ENCODE data around the gene PEX13.

The PEX13 gene

DNA sequence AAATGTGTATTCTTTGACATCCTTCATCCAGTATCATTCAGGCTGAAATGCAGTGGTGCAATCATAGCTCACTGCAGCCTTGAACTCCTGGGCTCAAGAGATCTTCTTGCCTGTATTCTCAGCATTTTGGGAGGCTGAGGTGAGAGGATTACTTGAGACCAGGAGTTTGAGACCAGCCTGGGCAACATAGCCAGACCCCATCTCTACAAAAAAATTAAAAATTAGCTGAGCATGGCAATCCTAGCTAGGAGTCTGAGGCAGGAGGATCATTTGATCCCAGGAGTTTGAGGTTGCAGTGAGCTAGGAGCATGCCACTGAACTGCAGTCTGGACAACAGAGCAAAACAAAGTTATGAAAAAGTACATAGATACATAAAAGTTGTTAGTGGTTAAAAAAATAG lies 72.3 kb downstream of the PEX13 start:
- DNase-seq: no peak

DNA sequence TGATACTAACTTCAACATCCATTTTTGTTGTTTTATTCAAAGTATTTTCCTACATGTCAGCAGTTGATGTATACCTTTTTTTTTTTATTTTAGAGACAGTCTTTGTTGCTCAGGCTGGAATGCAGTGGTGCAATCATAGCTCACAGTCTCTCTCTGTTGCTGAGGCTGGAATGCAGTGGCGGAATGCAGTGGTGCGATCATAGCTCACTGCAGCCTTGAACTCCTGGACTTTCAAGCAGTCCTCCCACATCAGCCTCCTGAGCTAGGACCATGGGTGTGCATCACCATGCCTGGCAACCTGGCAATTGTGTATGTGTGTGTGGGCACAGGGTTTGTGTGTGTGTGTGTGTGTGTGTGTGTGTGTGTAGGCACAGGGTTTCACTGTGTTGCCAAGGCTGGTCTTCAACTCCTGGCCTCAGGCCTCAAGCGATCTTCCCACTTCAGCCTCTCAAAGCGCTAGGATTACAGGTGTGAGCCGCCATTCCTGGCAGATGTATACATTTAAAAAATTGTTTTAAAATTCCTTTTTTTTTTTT lies 72.9 kb downstream of the PEX13 start:
- no peak for DNase-seq

DNA sequence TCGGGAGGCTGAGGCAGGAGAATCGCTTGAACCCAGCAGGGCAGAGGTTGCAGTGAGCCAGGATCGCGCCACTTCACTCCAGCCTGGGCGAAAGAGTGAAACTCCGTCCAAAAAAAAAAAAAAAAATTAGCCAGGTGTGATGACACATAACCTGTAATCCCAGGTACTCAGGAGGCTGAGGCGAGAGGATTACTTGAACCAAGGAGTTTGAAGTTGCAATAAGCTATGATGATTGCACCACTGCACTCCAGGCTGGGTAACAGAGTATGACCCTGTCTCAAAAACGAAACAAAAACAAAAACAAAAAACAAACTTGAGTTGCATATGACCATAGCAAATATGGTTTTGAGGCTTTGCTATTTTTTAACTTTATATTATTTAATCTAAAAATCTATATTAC lies 74.0 kb downstream of the PEX13 start:
- DNase-seq: no peak

- DNase-seq: no peak
Observed at GRCh38 chr2:61096438-61096837, 78.9 kb downstream of the PEX13 start.

DNA sequence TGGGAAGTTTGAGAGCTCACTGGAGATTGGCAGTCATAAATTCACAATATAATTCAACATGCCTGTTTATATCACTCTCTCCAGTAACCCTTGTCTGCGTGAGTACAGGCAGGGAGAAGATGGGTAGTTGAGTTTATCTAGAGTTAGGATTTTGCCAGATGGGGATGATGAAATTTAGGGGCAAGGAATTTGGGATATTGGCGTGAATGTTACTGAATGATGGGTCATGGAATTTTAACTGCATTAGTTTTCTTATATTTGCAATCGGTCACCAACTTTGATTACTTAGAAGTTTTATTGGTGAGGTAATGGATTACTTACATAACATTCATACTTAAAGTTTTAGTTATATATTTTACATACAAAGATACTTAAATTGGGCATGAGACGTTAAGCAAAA lies 83.3 kb downstream of the PEX13 start:
- no peak for DNase-seq

All from cortex of kidney (tissue), 1 donor.